ACHN (cell line): ENCODE measurements around the gene CHRNA7.
"Not testable (repeated sequence)": the region's sequence is repeated elsewhere in the genome, so short reads cannot be mapped to it uniquely, and the experiment has no call there.

ENCODE experiments used
- DNase-seq: peaks from one replicate; pipeline ENCODE4 v3.0.0-alpha.2; 2015
- in situ Hi-C: cut with HindIII; loops from 2 replicates; pipeline ENCODE4 v1.10.0; 2017; ENCODE audit warnings: low sequenced_read_pairs, low pct_ligation_motif_present, low pct_unique_long_range_greater_than_20kb

CHRNA7 gene

GRCh38 chr15:32112101-32112500, 81.8 kb downstream of the CHRNA7 start:
- in situ Hi-C loops, result no loop called here
- DNase-seq, result no peak

- in situ Hi-C loops, result no loop called here
Measured at GRCh38 chr15:32113224-32113623, 82.9 kb downstream of the CHRNA7 start.

GRCh38 chr15:32117122-32117521, 86.8 kb downstream of the CHRNA7 start:
- no peak for DNase-seq

More at GRCh38 chr15:32113224-32113623, 82.9 kb downstream of the CHRNA7 start:
- DNase-seq, result no peak

GRCh38 chr15:32119286-32119685, 89.0 kb downstream of the CHRNA7 start:
- in situ Hi-C loops, result no loop called here
- no peak for DNase-seq

More at GRCh38 chr15:32117122-32117521, 86.8 kb downstream of the CHRNA7 start:
- in situ Hi-C loops, result no loop called here

- in situ Hi-C loops, result no loop called here
- no peak for DNase-seq
Measured at GRCh38 chr15:32119694-32120330, 89.5 kb downstream of the CHRNA7 start.

- no peak for DNase-seq
- in situ Hi-C loops, result no loop called here
Measured at GRCh38 chr15:32120577-32121383, 90.5 kb downstream of the CHRNA7 start.

GRCh38 chr15:32121384-32121695, 91.0 kb downstream of the CHRNA7 start:
- DNase-seq, result no peak

GRCh38 chr15:32122013-32122412, 91.7 kb downstream of the CHRNA7 start:
- DNase-seq, result no peak
- in situ Hi-C loops, result no loop called here

More at GRCh38 chr15:32121384-32121695, 91.0 kb downstream of the CHRNA7 start:
- in situ Hi-C loops, result no loop called here

GRCh38 chr15:32123473-32123872, 93.2 kb downstream of the CHRNA7 start:
- no peak for DNase-seq
- in situ Hi-C loops, result no loop called here

- DNase-seq, result no peak
- in situ Hi-C loops, result no loop called here
Measured at GRCh38 chr15:32124726-32125125, 94.4 kb downstream of the CHRNA7 start.

GRCh38 chr15:32125595-32125994, 95.3 kb downstream of the CHRNA7 start:
- no peak for DNase-seq

GRCh38 chr15:32129815-32130214, 99.5 kb downstream of the CHRNA7 start:
- in situ Hi-C loops, result no loop called here
- no peak for DNase-seq

More at GRCh38 chr15:32125595-32125994, 95.3 kb downstream of the CHRNA7 start:
- in situ Hi-C loops, result no loop called here

GRCh38 chr15:32130823-32131222, 100.5 kb downstream of the CHRNA7 start:
- in situ Hi-C loops, result no loop called here
- DNase-seq, result no peak

GRCh38 chr15:32131803-32132202, 101.5 kb downstream of the CHRNA7 start:
- in situ Hi-C loops, result no loop called here
- no peak for DNase-seq

- in situ Hi-C loops, result no loop called here
- DNase-seq, result no peak
Measured at GRCh38 chr15:32132859-32133258, 102.5 kb downstream of the CHRNA7 start.

- in situ Hi-C loops, result no loop called here
Measured at GRCh38 chr15:32134842-32135241, 104.5 kb downstream of the CHRNA7 start.

GRCh38 chr15:32135335-32135734, 105.0 kb downstream of the CHRNA7 start:
- in situ Hi-C loops, result no loop called here

More at GRCh38 chr15:32134842-32135241, 104.5 kb downstream of the CHRNA7 start:
- no peak for DNase-seq

GRCh38 chr15:32145512-32145911, 115.2 kb downstream of the CHRNA7 start:
- DNase-seq, in situ Hi-C loops: not testable (repeated sequence)

More at GRCh38 chr15:32135335-32135734, 105.0 kb downstream of the CHRNA7 start:
- DNase-seq, result no peak

GRCh38 chr15:32148833-32149555, 118.7 kb downstream of the CHRNA7 start:
- no peak for DNase-seq
- in situ Hi-C loops, result no loop called here
